GM04504 (cell line): Measurements from ENCODE around the gene CFDP1.
A peak's percentile ranks its signal among the peaks of the same experiment; 100 is the strongest.
"Not testable (repeated sequence)": the region's sequence is repeated elsewhere in the genome, so short reads cannot be mapped to it uniquely, and the experiment has no call there.

Source experiments
- DNase-seq: peaks from one replicate; pipeline ENCODE4 v3.0.0-alpha.2; 2012; ENCODE audit warnings: low read depth

Gene CFDP1

GRCh38 chr16:75458439-75458838 lies 25.1 kb upstream of the CFDP1 start:
- DNase-seq: no peak

GRCh38 chr16:75458029-75458428 lies 24.7 kb upstream of the CFDP1 start:
- DNase-seq: no peak

- no peak for DNase-seq
Observed at GRCh38 chr16:75457485-75458021, 24.2 kb upstream of the CFDP1 start.

GRCh38 chr16:75456971-75457370 lies 23.7 kb upstream of the CFDP1 start:
- no peak for DNase-seq

GRCh38 chr16:75456486-75456885 lies 23.2 kb upstream of the CFDP1 start:
- DNase-seq: not testable (repeated sequence)

GRCh38 chr16:75455677-75456076 lies 22.4 kb upstream of the CFDP1 start:
- DNase-seq: no peak

- no peak for DNase-seq
Observed at GRCh38 chr16:75452464-75453190, 19.3 kb upstream of the CFDP1 start.

GRCh38 chr16:75446416-75446815 lies 13.1 kb upstream of the CFDP1 start:
- DNase-seq: no peak

- DNase-seq: no peak
Observed at GRCh38 chr16:75445298-75445697, 12.0 kb upstream of the CFDP1 start.

- DNase-seq: no peak
Observed at GRCh38 chr16:75443298-75443697, 10.0 kb upstream of the CFDP1 start.

- DNase-seq: peak; percentile 80
Observed at GRCh38 chr16:75433732-75434413, 570 bp upstream of the CFDP1 start.

- no peak for DNase-seq
Observed at GRCh38 chr16:75429621-75430403, 3.5 kb downstream of the CFDP1 start.

GRCh38 chr16:75426524-75426923 lies 6.8 kb downstream of the CFDP1 start:
- not testable (repeated sequence) for DNase-seq

GRCh38 chr16:75424105-75424762 lies 9.1 kb downstream of the CFDP1 start:
- DNase-seq: not testable (repeated sequence)

- no peak for DNase-seq
Observed at GRCh38 chr16:75423723-75424104, 9.6 kb downstream of the CFDP1 start.

GRCh38 chr16:75421820-75422126 lies 11.5 kb downstream of the CFDP1 start:
- no peak for DNase-seq

GRCh38 chr16:75420987-75421819 lies 12.1 kb downstream of the CFDP1 start:
- DNase-seq: no peak

- DNase-seq: no peak
Observed at GRCh38 chr16:75416904-75417565, 16.3 kb downstream of the CFDP1 start.

GRCh38 chr16:75415169-75415905 lies 18.0 kb downstream of the CFDP1 start:
- DNase-seq: no peak

- DNase-seq: no peak
Observed at GRCh38 chr16:75413951-75414350, 19.4 kb downstream of the CFDP1 start.
